HG03108 (cell line): ENCODE results near the gene B9D1.

Source experiments
- ATAC-seq: cut with Tn5 transposase; IDR thresholded peaks from one replicate; pipeline ENCODE4 v1.9.1; 2021; ENCODE audit warnings: moderate library complexity; ENCODE audit not compliant: unreplicated experiment

Gene B9D1

GRCh38 chr17:19305761-19306159, 56.8 kb downstream of the B9D1 start:
- no peak for ATAC-seq

DNA sequence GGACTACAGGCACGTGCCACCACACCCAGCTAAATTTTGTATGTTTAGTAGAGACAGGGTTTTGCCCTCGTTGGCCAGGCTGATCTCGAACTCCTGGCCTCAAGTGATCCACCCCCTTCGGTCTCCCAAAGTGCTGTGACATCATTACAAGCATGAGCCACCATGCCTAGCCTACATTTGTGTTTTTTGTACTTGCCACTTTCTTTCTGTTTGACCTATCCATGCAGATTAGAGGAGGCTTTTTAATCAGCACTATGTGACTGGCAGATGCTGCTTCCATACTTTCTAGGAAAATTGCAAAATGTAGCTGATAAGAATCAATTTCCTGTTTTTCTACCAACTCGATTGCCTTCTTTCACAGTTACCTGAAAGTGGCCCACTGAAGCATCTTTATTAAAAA, 57.3 kb downstream of the B9D1 start:
- no peak for ATAC-seq

GRCh38 chr17:19304751-19305150, 57.8 kb downstream of the B9D1 start:
- no peak for ATAC-seq

GRCh38 chr17:19304209-19304608, 58.3 kb downstream of the B9D1 start:
- ATAC-seq: no peak

DNA sequence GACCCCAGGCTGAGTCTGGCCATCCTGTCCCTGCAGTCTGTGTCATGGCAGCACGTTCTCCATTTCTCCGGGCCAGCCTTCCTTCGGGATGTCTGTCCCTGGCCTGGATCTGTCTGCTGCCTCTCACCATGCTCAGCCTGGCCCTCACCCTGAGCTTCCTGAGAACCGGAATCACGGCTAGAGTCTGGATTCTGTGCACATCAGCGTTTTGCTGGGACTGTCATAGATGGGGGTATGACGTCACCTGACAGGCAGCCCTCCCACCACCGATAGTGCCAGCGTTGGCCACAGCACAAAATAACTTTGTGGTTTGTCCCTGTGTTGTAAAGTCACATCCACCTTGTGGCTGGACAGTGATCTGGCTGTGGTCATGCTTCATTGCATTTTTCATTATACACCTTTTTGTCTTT, 59.2 kb downstream of the B9D1 start:
- ATAC-seq: no peak

GRCh38 chr17:19302791-19303331, 59.7 kb downstream of the B9D1 start:
- no peak for ATAC-seq

- no peak for ATAC-seq
These were observed 60.5 kb downstream of the B9D1 start for GRCh38 chr17:19301973-19302372.

DNA sequence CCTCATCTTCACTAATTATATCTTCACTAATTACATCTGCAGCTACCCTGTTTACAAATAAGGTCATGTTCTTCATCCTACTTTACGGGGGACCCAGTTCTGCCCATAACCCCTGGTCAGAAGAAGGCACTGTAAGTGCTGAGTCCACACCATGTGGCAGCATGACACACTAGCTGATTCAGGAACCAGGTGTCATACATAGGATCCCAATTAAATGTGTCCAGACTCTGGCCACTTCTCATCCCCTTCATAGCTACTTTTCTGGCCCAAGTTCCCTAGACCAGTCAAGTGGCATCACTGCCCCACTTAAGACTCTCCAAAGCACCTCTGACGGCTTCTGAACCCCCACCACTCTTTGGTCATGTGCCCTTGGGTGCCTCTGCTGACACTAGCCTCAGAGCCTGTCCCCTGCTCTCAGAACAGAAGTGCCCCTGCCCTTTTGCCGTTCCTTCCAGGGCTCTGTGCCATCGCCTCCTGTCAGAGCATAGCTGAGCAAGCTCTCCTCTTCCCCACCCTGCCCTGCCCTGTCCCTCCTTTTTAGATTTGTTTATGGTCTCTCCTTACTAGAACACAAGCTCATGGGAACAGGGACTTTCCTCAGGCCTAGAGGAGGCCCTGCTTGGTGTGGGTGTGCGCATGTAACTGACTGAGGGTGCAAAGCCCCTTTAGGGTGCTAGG, 61.1 kb downstream of the B9D1 start:
- ATAC-seq: no peak

DNA sequence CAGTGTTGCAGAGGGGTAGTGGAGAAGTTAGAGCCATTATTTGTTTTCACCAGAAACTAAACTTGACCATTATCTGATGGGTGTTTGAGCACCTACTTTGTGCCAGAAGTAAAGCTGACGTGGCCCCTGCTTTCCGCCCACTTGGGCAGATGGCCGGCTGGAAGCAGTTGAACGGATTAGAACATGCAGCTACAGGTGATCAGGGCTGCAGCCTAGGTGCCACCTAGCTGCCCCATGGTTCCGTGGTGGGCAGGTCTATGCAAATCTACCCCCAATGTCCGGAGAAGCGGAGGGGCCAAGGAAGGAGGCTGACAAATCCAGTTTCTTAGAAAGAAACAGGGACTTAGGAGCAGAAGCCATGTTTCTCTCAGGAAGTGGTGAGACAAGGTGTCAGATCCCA, 62.7 kb downstream of the B9D1 start:
- no peak for ATAC-seq

GRCh38 chr17:19299214-19299747, 63.2 kb downstream of the B9D1 start:
- ATAC-seq: no peak

- ATAC-seq: no peak
These were observed 63.8 kb downstream of the B9D1 start for GRCh38 chr17:19298569-19299213.

- no peak for ATAC-seq
These were observed 65.4 kb downstream of the B9D1 start for GRCh38 chr17:19296786-19297778.

DNA sequence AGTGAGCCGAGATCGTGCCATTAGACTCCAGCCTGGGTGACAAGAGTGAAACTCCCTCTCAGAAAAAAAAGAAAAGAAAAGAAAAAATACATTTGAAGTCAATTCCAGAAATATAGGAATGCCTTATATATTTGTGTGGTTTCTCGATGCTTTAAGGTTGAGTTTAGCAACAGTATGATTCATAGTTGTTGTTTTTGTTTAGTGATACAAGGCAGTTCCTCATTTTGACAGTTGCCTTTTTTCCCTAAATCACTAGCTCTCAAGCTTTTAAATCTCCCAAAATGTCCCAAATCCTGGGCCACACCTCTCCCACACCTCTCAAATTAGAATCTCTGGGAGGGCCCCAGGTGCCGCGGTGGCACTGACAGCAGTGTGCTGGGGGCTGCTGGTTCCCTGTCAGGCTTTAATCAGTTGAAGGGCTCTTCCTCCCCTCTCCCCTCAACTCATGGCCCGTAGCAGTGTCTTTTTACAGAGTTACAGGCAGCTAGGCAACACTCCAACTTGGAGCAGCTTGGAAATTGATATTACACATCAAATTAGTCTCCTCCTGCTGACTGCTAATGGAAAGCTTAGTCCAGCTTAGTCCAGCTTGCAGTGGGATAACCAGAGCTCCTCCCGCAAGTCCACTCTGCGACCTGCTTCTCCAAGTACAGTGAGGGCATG, 66.9 kb downstream of the B9D1 start:
- no peak for ATAC-seq

DNA sequence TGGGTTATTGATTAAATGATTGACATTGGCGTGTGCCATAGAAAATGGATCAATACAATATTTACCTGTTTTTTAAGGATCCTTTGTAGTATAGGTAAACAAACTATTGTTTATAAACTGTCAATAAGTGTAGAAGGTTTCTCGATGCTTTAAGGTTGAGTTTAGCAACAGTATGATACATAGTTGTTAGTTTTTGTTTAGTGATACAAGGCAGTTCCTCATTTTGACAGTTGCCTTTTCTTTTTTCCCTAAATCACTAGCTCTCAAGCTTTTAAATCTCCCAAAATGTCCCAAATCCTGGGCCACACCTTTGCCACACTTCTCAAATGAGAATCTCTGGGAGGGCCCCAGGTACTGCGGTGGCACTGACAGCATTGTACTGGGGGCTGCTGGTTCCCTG, 68.1 kb downstream of the B9D1 start:
- no peak for ATAC-seq
